ENCODE data around the gene PTCD1.
"Not testable (repeated sequence)": the region's sequence is repeated elsewhere in the genome, so short reads cannot be mapped to it uniquely, and the experiment has no call there.

The PTCD1 gene

GRCh38 chr7:99428972-99429566 is 9.5 kb downstream of the PTCD1 start:
- DNase-seq: no peak
- no peak overlapping the region for H3K4me3 ChIP-seq (ENCODE audit: insufficient read depth, low read depth, low read length, poor library complexity, severe bottlenecking)
- peaks cover 47% of the 10 kb centered on the region for H3K36me3 ChIP-seq (ENCODE audit: control insufficient read depth, insufficient read depth, low read length)
- no peaks in the 10 kb centered on the region for H3K9me3 ChIP-seq (ENCODE audit: control insufficient read depth, low read length)
- no peaks in the 10 kb centered on the region for H3K4me1 ChIP-seq (ENCODE audit: control insufficient read depth, insufficient read depth, low read length, poor library complexity, severe bottlenecking)
- H3K27me3 ChIP-seq (replicated peaks; ENCODE audit: control insufficient read depth, insufficient read depth, low read length, poor library complexity, severe bottlenecking): no peaks in the 10 kb centered on the region
- H3K27ac ChIP-seq (ENCODE audit: insufficient read depth, low read length, poor library complexity, severe bottlenecking): no peak overlapping the region

- Histone ChIP-seq H3K4me3 (ENCODE audit: insufficient read depth, low read depth, low read length, poor library complexity, severe bottlenecking) (no peak overlapping the region), H3K27ac (ENCODE audit: insufficient read depth, low read length, poor library complexity, severe bottlenecking) (no peak overlapping the region), H3K4me1 (ENCODE audit: control insufficient read depth, insufficient read depth, low read length, poor library complexity, severe bottlenecking) (no peaks in the 10 kb centered on the region), H3K36me3 (ENCODE audit: control insufficient read depth, insufficient read depth, low read length) (peaks cover 50% of the 10 kb centered on the region), H3K9me3 (ENCODE audit: control insufficient read depth, low read length) (no peaks in the 10 kb centered on the region), H3K27me3 (replicated peaks; ENCODE audit: control insufficient read depth, insufficient read depth, low read length, poor library complexity, severe bottlenecking) (no peaks in the 10 kb centered on the region)
- DNase-seq: no peak
Measured at GRCh38 chr7:99424932-99425730, 13.5 kb downstream of the PTCD1 start.

- H3K9me3 ChIP-seq (ENCODE audit: control insufficient read depth, low read length): no peaks in the 10 kb centered on the region
- no peak for DNase-seq
- H3K27me3 ChIP-seq (replicated peaks; ENCODE audit: control insufficient read depth, insufficient read depth, low read length, poor library complexity, severe bottlenecking): no peaks in the 10 kb centered on the region
- no peak overlapping the region for H3K4me3 ChIP-seq (ENCODE audit: insufficient read depth, low read depth, low read length, poor library complexity, severe bottlenecking)
- H3K27ac ChIP-seq (ENCODE audit: insufficient read depth, low read length, poor library complexity, severe bottlenecking): no peak overlapping the region
- no peaks in the 10 kb centered on the region for H3K4me1 ChIP-seq (ENCODE audit: control insufficient read depth, insufficient read depth, low read length, poor library complexity, severe bottlenecking)
- peaks cover 61% of the 10 kb centered on the region for H3K36me3 ChIP-seq (ENCODE audit: control insufficient read depth, insufficient read depth, low read length)
Measured at GRCh38 chr7:99422625-99423024, 16.0 kb downstream of the PTCD1 start.

DNA sequence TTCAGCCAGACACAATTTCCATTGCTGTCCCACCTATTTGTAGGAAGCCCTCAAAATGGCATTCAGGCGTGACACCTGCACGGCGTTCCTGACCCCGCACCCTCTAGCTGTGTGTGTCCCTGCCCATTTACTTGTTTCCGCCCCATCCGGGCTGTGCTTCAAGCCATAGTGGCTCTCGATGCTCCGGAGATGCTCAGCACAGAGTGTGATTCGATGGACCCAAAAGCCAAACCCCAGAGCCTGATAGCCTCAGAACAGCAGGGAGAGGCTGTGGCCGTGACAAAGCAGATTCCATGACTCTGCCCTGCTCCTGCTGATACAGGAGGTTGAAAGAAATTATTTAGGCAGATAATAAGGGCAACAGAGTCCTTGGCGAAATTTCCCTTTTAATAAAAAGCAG is 16.4 kb downstream of the PTCD1 start:
- no peaks in the 10 kb centered on the region for H3K4me1 ChIP-seq (ENCODE audit: control insufficient read depth, insufficient read depth, low read length, poor library complexity, severe bottlenecking)
- H3K27ac ChIP-seq (ENCODE audit: insufficient read depth, low read length, poor library complexity, severe bottlenecking): no peak overlapping the region
- no peaks in the 10 kb centered on the region for H3K27me3 ChIP-seq (replicated peaks; ENCODE audit: control insufficient read depth, insufficient read depth, low read length, poor library complexity, severe bottlenecking)
- H3K36me3 ChIP-seq (ENCODE audit: control insufficient read depth, insufficient read depth, low read length): peaks cover 66% of the 10 kb centered on the region
- DNase-seq: no peak
- H3K9me3 ChIP-seq (ENCODE audit: control insufficient read depth, low read length): no peaks in the 10 kb centered on the region
- H3K4me3 ChIP-seq (ENCODE audit: insufficient read depth, low read depth, low read length, poor library complexity, severe bottlenecking): no peak overlapping the region

DNA sequence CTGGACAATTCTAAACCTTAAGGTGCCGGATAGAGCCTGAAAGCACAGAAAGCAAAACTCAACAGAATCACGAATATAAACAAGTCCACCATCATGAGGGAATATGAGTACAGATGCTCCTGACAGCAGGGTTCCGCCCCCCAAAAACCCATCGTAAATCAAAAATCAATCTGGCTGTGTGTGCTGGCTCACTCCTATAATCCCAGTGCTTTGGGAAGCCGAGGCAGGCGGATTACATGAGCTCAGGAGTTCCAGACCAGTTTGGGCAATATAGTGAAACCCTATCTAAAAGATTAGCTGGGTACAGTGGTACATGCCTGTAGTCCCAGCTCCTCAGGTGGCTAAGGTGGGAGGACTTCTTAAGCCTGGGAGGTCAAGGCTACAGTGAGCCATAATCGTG is 17.6 kb downstream of the PTCD1 start:
- peaks cover 72% of the 10 kb centered on the region for H3K36me3 ChIP-seq (ENCODE audit: control insufficient read depth, insufficient read depth, low read length)
- H3K4me3 ChIP-seq (ENCODE audit: insufficient read depth, low read depth, low read length, poor library complexity, severe bottlenecking): no peak overlapping the region
- no peaks in the 10 kb centered on the region for H3K27me3 ChIP-seq (replicated peaks; ENCODE audit: control insufficient read depth, insufficient read depth, low read length, poor library complexity, severe bottlenecking)

DNA sequence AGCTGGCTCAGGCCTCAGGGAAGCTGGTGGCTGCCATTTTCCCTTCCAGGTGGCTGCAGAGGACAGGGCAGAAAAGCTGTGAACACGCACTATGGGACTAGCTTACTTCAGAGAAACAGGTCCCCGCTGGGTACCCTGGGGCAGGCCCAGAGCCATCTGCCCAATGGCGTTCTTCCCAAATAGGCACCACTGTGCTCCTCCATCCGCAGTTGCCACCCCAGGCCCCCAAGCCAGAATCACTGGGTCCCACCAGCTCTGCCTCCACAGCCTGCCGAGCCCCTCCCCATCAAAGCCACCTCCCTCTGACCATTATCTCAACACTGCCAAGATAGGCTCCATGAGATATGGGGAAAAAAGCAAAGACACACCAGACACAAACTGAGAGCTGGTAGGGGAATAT is 18.4 kb downstream of the PTCD1 start:
- peaks cover 68% of the 10 kb centered on the region for H3K36me3 ChIP-seq (ENCODE audit: control insufficient read depth, insufficient read depth, low read length)
- no peak overlapping the region for H3K27ac ChIP-seq (ENCODE audit: insufficient read depth, low read length, poor library complexity, severe bottlenecking)

More for the DNA sequence above, 17.6 kb downstream of the PTCD1 start:
- Histone ChIP-seq H3K4me1 (ENCODE audit: control insufficient read depth, insufficient read depth, low read length, poor library complexity, severe bottlenecking) (no peaks in the 10 kb centered on the region), H3K9me3 (ENCODE audit: control insufficient read depth, low read length) (no peaks in the 10 kb centered on the region), H3K27ac (ENCODE audit: insufficient read depth, low read length, poor library complexity, severe bottlenecking) (no peak overlapping the region)
- DNase-seq: no peak

DNA sequence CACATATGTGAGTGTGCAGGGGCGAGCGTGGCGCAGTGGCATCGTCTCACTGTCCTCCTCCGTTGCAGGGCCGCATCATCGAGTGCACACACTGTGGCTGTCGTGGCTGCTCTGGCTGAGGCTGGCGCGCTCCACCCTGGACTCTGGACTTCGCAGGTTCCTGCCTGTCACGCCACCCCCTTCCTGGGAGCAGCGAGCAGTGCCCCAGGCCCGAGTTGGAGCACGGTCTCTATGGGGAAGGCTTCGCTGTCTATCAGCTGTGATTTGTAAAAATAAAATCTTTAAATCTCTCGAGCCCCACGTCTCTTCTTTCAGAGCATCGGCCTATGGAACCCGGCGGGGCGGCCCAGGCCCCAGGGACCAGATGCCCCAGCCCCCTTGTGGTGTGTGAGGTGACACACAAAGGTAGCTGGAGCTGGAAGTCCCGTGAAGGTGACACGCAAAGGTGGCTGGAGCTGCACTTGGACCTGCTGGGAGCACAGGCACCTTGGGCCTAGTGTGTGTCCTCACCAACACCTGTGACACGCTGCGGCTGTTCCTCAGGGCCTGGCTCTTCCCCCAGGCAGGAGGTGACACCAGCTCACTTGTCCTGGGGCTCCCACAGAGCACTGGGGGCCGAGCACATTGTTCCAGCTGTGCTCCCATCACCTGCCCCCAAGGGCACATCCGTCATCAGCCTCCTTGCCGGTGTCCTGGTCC is 19.1 kb downstream of the PTCD1 start:
- H3K9me3 ChIP-seq (ENCODE audit: control insufficient read depth, low read length): no peaks in the 10 kb centered on the region
- H3K4me1 ChIP-seq (ENCODE audit: control insufficient read depth, insufficient read depth, low read length, poor library complexity, severe bottlenecking): no peaks in the 10 kb centered on the region
- no peaks in the 10 kb centered on the region for H3K27me3 ChIP-seq (replicated peaks; ENCODE audit: control insufficient read depth, insufficient read depth, low read length, poor library complexity, severe bottlenecking)
- H3K36me3 ChIP-seq (ENCODE audit: control insufficient read depth, insufficient read depth, low read length): peaks cover 68% of the 10 kb centered on the region
- DNase-seq: no peak
- no peak overlapping the region for H3K27ac ChIP-seq (ENCODE audit: insufficient read depth, low read length, poor library complexity, severe bottlenecking)
- H3K4me3 ChIP-seq (ENCODE audit: insufficient read depth, low read depth, low read length, poor library complexity, severe bottlenecking): no peak overlapping the region

More for the DNA sequence above, 18.4 kb downstream of the PTCD1 start:
- no peak for DNase-seq
- Histone ChIP-seq H3K4me3 (ENCODE audit: insufficient read depth, low read depth, low read length, poor library complexity, severe bottlenecking) (no peak overlapping the region), H3K9me3 (ENCODE audit: control insufficient read depth, low read length) (no peaks in the 10 kb centered on the region), H3K4me1 (ENCODE audit: control insufficient read depth, insufficient read depth, low read length, poor library complexity, severe bottlenecking) (no peaks in the 10 kb centered on the region), H3K27me3 (replicated peaks; ENCODE audit: control insufficient read depth, insufficient read depth, low read length, poor library complexity, severe bottlenecking) (no peaks in the 10 kb centered on the region)

DNA sequence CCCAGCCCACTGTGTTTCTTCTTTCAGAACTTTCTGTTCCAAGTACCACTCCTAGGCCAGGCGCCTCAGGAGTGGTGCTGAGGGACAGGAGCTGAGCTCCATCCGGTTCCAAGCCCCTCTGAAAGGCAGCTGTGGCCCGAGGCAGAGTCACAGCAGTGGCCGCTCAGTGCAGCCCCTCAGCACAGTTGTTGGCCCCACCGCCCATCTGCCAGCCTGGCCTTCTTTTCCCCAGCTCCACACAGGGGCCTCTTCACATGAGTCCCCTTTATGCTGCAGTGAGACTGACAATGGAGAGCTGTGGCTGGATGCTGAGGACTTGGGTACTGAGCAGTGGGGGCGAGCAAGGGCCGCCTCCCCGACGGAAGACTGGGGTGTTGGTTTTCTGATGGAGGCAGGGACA is 20.3 kb downstream of the PTCD1 start:
- no peaks in the 10 kb centered on the region for H3K9me3 ChIP-seq (ENCODE audit: control insufficient read depth, low read length)
- H3K36me3 ChIP-seq (ENCODE audit: control insufficient read depth, insufficient read depth, low read length): peaks cover 65% of the 10 kb centered on the region
- H3K27me3 ChIP-seq (replicated peaks; ENCODE audit: control insufficient read depth, insufficient read depth, low read length, poor library complexity, severe bottlenecking): no peaks in the 10 kb centered on the region
- H3K4me1 ChIP-seq (ENCODE audit: control insufficient read depth, insufficient read depth, low read length, poor library complexity, severe bottlenecking): no peaks in the 10 kb centered on the region
- H3K4me3 ChIP-seq (ENCODE audit: insufficient read depth, low read depth, low read length, poor library complexity, severe bottlenecking): no peak overlapping the region
- no peak for DNase-seq
- no peak overlapping the region for H3K27ac ChIP-seq (ENCODE audit: insufficient read depth, low read length, poor library complexity, severe bottlenecking)

DNA sequence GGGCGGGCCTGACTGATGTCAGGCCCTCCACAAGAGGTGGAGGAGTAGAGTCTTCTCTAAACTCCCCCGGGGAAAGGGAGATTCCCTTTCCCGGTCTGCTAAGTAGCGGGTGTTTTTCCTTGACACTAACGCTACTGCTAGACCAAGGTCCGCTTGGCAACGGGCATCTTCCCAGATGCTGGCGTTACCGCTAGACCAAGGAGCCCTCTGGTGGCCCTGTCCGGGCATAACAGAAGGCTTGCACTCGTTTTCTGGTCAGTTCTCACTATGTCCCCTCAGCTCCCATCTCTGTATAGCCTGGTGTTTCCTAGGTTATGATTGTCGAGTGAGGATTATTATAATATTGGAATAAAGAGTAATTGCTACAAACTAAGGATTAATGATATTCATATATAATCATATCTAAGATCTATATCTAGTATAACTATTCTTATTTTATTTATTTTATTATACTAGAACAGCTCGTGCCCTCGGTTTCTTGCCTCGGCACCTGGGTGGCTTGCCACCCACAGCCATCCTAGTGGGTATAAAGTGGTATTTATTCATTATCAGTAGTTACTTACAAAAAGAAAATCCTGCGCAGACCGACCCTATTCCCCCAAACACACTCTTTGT is 23.0 kb downstream of the PTCD1 start:
- DNase-seq; H3K27ac ChIP-seq (ENCODE audit: insufficient read depth, low read length, poor library complexity, severe bottlenecking); H3K4me3 ChIP-seq (ENCODE audit: insufficient read depth, low read depth, low read length, poor library complexity, severe bottlenecking); H3K27me3 ChIP-seq (replicated peaks; ENCODE audit: control insufficient read depth, insufficient read depth, low read length, poor library complexity, severe bottlenecking); H3K4me1 ChIP-seq (ENCODE audit: control insufficient read depth, insufficient read depth, low read length, poor library complexity, severe bottlenecking); H3K9me3 ChIP-seq (ENCODE audit: control insufficient read depth, low read length): not testable (repeated sequence)
- H3K36me3 ChIP-seq (ENCODE audit: control insufficient read depth, insufficient read depth, low read length): peaks cover 80% of the 10 kb centered on the region

GRCh38 chr7:99410635-99411034 is 28.0 kb downstream of the PTCD1 start:
- Histone ChIP-seq H3K4me3 (ENCODE audit: insufficient read depth, low read depth, low read length, poor library complexity, severe bottlenecking) (no peak overlapping the region), H3K36me3 (ENCODE audit: control insufficient read depth, insufficient read depth, low read length) (peaks cover 43% of the 10 kb centered on the region), H3K4me1 (ENCODE audit: control insufficient read depth, insufficient read depth, low read length, poor library complexity, severe bottlenecking) (peaks cover 25% of the 10 kb centered on the region), H3K9me3 (ENCODE audit: control insufficient read depth, low read length) (no peaks in the 10 kb centered on the region), H3K27ac (ENCODE audit: insufficient read depth, low read length, poor library complexity, severe bottlenecking) (no peak overlapping the region), H3K27me3 (replicated peaks; ENCODE audit: control insufficient read depth, insufficient read depth, low read length, poor library complexity, severe bottlenecking) (no peaks in the 10 kb centered on the region)
- no peak for DNase-seq
